Pulmonary artery endothelial cell (primary cell): Measurements from ENCODE around the gene ZNF326. TPM values are rescaled to one million over a fixed set of nuclear protein-coding genes. Genes with fewer than 3 reads are reported as not detected.
"Not testable (repeated sequence)": the region's sequence is repeated elsewhere in the genome, so short reads cannot be mapped to it uniquely, and the experiment has no call there.

Source experiments
- DNase-seq: peaks from one replicate; pipeline ENCODE4 v3.0.0-alpha.2; 2011; ENCODE audit warnings: low read depth, low spot score
- total RNA-seq: library from RNA; depleted of rRNA; stranded (reverse); fragments of >200 nt; gene quantifications from 2 replicates; pipeline ENCODE4 v1.2.3, GENCODE V29; 2014

Gene ZNF326
- total RNA-seq, 1 donor from 2014 or later, result 7.0 TPM

GRCh38 chr1:89965193-89965768 is 29.6 kb upstream of the ZNF326 start:
- DNase-seq, result peak; percentile 44

GRCh38 chr1:89966656-89967055 is 28.3 kb upstream of the ZNF326 start:
- DNase-seq, result no peak

- DNase-seq, result no peak
These were observed 23.3 kb upstream of the ZNF326 start for GRCh38 chr1:89971600-89971999.

GRCh38 chr1:89972024-89972423 is 22.9 kb upstream of the ZNF326 start:
- DNase-seq, result no peak

- no peak for DNase-seq
These were observed 21.3 kb upstream of the ZNF326 start for GRCh38 chr1:89973471-89974127.

GRCh38 chr1:89974256-89974655 is 20.7 kb upstream of the ZNF326 start:
- no peak for DNase-seq

GRCh38 chr1:89974696-89975470 is 20.0 kb upstream of the ZNF326 start:
- no peak for DNase-seq

GRCh38 chr1:89975540-89976125 is 19.3 kb upstream of the ZNF326 start:
- DNase-seq, result no peak

- DNase-seq, result no peak
These were observed 16.2 kb upstream of the ZNF326 start for GRCh38 chr1:89978755-89979154.

GRCh38 chr1:89980605-89981004 is 14.3 kb upstream of the ZNF326 start:
- DNase-seq, result no peak

- DNase-seq, result not testable (repeated sequence)
These were observed 12.1 kb upstream of the ZNF326 start for GRCh38 chr1:89982846-89983245.

- DNase-seq, result not testable (repeated sequence)
These were observed 10.3 kb upstream of the ZNF326 start for GRCh38 chr1:89984564-89985116.

- DNase-seq, result no peak
These were observed 8.9 kb upstream of the ZNF326 start for GRCh38 chr1:89986020-89986419.

- DNase-seq, result peak; percentile 47
These were observed 7.6 kb upstream of the ZNF326 start for GRCh38 chr1:89987159-89987819.

- no peak for DNase-seq
These were observed 5.8 kb upstream of the ZNF326 start for GRCh38 chr1:89989099-89989498.

GRCh38 chr1:89989799-89990198 is 5.1 kb upstream of the ZNF326 start:
- no peak for DNase-seq

GRCh38 chr1:89990976-89991831 is 3.7 kb upstream of the ZNF326 start:
- no peak for DNase-seq

- DNase-seq, result no peak
These were observed 1.4 kb upstream of the ZNF326 start for GRCh38 chr1:89993541-89993940.

- DNase-seq, result no peak
These were observed 592 bp upstream of the ZNF326 start for GRCh38 chr1:89994231-89994804.
